GM21515 (cell line): ENCODE measurements around the gene IKZF1.

Source experiments
- ATAC-seq: cut with Tn5 transposase; IDR thresholded peaks from one replicate; pipeline ENCODE4 v1.9.1; 2021; ENCODE audit not compliant: unreplicated experiment

Gene IKZF1

DNA sequence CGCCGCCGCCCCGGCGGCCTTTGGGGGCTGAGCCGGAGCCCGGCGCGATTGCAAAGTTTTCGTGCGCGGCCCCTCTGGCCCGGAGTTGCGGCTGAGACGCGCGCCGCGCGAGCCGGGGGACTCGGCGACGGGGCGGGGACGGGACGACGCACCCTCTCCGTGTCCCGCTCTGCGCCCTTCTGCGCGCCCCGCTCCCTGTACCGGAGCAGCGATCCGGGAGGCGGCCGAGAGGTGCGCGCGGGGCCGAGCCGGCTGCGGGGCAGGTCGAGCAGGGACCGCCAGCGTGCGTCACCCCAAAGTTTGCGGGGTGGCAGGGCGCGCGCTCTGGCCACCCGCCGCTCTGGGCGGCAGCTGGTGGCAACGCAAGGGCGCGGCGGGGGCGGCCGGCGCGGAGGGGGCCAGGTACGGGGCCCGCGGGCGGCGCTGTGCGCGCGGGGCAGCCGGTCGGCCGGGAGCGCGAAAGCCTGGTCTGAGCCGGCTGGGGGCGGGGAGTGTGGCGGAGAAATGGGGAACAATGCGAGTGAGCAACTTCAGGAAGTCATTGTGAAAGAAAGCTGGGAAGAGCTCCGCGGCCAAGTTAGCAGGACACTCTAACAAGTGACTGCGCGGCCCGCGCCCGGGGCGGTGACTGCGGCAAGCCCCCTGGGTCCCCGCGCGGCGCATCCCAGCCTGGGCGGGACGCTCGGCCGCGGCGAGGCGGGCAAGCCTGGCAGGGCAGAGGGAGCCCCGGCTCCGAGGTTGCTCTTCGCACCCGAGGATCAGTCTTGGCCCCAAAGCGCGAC, at the start of gene IKZF1:
Gene IKZF1 (plus strand): TSS at position 588 of the 782 bp plus-strand sequence. CDS start 14,346 bp downstream, outside the sequence.
- ATAC-seq, result peak; percentile 32

DNA sequence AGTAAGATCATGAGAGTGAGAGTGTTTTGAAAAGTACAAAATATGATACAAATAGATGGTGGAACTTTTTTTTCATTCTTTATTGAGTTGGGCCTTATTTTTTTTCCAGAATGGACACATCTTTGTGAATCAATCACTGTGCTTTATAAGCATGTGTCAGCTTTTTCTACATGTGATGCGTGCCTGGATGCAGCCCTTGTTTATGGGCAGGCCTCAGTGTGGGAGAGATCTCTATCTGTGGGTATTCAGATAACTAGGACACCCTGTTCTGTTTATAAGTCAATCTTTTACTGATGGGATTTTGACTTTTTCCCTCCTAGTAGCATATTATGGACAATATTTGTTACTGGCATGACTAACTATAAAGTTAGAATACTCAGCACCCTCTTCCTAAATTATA, 42.9 kb upstream of the IKZF1 start:
- ATAC-seq, result no peak

DNA sequence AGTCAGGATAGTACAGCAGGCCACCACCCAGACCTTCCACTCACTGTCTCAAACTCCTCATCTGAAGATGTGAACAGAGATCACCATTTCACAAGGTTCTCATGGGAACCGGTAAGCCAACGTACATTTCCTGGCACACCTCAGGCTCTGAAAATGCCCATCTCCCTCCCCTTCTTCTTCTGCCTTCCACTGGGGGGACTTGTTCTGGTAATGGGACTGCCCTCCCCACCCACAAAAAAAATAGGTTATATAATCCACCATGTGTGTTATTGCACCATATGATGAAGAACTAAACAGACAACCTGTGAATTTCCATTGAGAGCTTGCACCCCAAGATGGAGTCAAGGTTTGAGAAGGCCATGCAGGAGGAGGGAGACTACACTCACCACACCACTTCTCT, 42.1 kb upstream of the IKZF1 start:
- no peak for ATAC-seq

DNA sequence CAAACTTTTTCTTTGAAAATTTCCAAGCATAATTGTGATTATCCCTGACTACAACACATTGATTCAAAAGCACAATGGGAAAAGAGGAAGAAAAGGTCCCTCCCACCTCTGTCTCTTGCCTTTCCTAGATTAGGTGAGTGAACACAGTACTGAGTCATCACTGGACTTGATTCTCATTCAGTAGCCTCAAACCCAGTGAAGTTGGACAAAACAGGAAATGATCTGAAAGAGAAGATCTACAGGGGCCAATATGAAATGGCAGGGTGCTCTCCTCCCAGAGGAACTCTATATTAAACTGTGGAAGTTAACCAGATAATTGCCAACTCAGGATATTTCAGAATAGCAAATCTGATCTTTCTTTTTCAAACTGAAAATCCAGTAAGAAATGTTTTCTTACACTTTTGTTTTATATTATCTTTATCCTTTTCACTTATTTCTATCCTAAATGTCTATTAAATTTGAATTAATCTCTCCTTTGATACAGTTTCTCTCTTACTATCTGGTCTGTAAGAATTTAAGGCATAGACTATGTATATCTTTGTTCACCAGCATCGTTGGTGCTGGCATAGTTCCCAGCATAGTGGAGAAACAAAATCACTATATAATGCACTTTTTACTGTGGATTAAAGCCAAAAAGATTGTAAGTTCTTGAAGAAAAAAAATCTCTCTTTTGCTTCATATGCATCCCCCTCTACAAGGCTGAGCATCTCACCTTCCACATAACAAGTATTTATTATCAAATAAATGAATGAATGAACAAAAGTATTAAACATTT, 41.4 kb upstream of the IKZF1 start:
- ATAC-seq, result peak; percentile 53

DNA sequence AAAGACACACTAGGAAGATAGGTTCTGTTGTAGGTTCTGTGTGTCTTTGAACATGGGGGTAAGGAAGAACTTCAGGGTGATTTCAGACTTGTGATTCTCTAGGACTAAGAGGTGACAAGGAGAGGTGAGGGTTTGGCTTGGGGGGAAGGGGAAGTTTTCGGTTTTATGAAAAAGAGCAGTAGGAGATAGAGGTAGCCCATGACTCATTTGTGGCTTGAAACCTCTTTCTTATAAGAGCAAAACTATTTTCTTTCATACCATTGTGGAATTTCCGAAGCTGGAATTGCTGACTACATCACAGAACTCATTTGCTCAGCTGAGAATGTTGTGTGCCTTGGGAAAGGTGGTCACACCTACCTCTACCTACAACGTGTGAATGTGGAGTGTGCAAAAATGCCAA, 39.6 kb upstream of the IKZF1 start:
- ATAC-seq, result no peak

DNA sequence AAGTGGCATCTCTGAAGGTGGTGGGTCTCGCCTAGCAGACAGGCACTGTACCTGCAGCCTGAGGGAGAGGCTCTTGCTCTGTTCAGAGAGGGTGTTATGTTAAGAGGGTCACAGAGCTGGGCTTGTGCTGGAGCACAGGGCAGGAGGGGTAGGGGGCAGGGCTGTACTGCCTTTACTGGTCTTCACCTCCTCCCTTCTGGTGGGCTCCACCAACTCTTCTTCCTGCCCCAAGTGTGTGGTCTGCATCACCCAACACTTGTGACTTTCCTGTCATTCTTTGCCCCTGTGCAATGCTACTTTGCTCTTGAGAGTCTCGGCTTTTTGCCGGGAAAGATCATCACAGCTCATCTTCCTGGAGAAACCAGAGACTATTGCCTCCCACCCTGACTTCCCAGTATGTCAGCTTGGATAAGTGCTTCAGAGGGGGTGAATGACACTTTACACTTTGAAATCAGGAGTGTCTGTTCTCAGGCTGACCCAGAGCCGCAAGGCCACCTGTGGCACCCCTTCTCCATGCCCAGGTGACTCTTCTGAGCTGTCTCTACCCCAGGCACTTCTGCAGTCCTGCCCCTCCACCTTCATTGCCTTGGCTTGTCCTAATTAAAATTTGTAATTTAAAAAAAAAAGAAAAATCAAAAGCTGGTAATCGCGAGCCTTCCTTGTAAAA, 38.4 kb upstream of the IKZF1 start:
- no peak for ATAC-seq

DNA sequence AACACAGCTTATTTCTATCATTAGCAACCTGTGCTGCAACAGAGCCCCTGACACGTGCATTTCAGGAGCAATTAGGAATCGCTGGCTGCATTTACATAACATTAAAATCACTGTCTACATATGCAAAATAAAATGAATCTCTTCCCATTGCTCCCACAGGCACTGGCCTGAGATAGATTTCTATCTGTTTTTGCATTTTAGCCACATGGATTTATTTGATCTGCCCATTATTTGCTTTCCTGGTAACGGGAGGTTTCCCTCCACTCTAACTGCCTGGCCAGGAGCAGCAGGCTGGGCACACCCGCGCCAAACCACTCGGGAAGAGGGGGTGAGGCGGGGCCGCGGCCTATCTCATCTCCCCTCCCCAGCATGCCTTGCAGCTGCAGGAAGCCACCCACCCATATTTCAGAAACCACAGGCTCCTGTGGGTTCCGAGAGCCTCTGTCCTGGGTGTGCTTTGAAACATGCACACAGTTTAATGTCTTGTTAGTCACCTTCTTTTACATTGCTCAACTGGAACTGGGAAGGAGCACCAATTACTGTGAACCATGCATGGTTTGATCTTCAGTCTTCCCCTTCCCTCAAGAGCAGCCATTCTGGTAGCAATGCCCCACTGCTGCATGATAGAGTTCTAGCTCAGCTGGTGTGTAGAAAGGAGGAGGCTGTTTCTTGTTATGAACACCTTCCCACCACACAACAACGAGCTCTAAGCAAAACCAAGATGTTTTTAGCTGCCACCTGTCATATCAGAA, 37.7 kb upstream of the IKZF1 start:
- ATAC-seq, result peak; percentile 56

DNA sequence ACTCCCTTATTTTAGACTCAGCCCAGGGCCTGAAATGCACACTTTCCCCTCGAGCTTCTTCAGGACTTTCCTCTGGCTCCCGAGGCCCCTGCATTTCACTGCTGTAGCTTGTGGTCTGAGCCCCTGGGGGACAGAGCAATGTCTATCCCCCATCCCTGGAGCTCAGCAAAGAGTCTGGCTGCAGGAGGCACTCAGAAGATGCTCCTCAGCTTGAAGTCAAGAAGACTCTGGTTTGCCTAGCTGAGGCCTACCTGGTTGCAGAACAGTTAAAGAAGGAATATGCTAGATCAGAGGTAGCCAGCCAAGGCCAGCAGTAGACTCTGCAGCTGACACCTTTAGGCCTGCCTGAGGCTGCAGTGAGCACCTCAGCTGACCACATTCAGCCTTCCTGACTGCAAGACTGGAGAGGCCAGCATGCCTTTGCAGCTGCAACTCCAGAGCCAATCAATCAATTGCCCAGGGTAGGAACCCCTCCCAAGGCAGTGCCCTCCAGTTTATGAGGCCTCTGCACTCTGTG, 36.9 kb upstream of the IKZF1 start:
- no peak for ATAC-seq

DNA sequence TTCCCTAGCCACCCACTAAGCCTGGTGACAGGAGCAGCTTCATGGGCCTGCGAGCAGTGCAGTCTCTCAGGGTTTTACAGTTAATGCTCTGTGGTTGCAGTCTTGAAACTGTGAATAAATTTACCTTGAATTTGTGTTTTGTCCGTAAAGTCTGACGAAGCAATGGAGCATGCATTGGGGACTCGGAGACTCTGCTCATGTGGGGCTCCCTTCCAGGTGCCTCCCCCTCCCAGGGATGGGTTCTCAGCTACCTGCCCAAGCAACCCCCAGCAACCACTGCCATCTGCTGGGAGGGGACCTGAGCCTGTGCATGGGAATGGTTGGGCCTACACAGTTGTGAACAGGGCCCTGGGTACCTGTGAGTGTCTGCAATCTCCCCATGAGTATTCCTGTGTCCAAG, 36.3 kb upstream of the IKZF1 start:
- no peak for ATAC-seq

DNA sequence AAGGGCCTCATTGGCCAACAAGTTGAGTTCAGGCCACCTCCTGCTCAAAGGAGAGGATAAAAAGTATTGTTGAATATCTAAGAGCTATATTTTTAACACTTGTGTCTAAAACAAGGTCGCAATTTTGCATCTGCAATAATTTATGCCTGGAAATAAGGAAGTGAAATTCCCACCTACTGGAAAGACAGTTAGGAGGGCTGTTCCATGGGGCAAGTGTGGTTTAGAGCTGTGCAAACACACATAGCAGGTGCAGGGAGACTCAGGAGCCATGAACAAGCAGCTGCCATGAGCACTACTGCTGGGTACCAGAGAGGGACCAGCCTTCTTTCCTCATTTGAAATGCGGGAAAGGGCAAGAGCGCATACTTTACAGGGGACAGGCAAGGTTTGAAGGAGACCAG, 35.5 kb upstream of the IKZF1 start:
- ATAC-seq, result no peak

DNA sequence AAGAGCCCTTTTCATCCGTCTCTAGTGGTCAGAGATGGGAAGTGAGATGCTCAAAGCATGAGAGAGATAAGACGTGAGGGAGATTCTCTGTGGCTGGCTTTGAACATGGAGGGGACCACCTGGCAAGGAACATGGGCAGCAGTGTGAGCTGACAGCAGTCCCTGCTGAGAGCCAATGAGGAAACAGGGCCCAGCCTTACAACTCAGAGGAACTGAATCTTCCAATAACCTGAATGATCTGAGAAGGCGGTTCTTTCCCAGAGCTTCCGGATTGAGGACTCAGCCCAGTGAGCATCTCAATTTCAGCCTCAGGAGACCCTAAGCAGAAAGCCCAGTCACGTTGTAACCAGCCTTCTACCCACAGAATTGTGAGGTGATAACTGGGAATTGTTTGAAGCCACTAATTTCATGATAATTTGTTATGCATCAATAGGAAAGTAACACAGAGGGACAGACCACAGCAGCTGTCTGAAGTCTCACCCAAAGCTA, 33.9 kb upstream of the IKZF1 start:
- no peak for ATAC-seq

DNA sequence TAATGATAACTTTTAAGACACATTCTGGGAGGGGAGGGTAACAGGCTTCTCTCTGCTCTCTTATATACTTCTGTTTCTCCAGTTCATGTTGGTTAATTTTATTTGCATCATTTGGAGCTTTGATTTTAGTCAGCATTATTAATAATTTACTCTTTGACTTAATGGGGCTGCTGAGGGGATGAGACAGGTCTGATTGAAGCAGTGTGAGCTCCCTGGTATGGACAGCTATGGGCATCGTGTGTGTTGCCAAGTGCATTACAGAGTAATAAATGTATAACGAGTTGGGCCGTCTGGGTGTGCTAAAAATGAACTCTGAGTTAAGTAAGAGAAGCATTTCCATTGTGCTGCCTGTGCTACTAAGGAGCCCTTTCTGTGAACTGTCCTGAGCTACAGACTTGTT, 31.7 kb upstream of the IKZF1 start:
- no peak for ATAC-seq

DNA sequence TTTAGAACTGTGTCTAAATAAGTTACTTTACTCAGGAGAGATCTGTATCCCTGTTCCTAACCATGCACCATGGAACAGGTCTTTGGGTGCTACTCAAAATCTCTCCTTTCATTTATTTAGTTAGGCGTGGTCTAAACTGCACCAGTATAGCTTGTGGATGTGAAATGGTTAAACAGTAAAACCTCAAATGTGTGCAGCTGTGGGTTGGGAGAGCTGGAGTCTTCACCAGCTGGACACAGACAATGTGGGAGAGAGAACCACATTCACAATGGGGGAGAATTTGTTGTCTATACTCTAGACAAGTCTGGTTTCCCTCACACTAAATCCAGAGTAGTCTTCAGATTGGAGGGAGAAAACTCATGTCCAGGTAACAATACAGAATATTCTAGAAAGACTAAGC, 31.2 kb upstream of the IKZF1 start:
- ATAC-seq, result no peak

DNA sequence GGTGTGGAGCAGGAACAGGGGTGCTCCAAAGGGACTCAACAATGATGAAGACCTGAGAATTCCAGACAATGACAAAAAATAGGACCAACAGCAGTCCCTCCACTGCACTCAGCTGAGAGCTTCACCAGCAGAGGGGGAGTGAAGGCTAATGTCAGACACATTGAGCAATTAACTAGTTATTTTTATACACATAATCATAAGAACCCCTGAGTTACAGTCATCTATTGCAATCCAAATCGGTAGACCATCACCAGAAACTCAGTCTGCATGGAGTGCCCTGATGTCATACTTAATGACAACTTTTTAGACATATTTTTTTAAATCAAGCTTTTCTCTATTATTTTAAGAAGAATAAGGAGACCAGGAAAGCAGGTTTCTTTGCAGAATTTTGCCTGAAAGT, 30.6 kb upstream of the IKZF1 start:
- ATAC-seq, result no peak

DNA sequence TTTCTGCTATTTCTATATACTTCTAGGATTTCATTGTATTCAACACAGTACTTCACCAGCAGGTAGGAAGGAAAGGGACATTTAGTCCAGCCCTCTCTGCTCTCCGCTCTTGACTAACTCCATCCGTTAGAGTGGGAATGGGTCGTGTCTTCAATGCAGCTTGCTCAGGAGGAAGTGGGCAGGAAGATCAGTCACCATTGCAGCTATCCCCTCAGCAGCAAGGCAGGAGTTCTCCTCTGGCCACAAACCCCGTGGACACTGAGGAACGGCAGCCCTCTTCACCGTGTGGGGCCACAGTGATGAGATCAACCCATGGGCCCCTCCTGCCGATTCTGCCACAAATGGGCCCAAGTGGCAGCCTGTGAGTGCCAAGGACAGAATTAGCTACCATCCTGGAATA, 30.2 kb upstream of the IKZF1 start:
- ATAC-seq, result no peak

DNA sequence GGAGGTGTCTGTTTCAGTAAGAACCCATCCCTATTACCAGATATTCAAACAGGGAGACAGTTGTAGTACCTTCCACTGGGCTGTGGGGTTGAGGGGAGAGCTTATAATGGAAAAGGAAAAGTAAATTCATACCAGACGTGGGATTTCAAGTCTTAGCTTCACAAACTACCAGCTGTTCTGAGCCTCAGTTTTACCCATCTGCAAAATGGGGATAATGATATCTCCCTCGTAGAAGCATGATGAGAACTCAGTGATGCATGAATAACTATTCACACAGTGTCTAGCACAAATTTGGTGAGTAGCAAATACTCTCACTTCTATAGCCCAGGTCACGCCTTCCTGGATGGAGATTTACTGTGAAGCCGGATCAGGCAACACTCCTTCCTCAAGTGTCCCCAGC, 29.1 kb upstream of the IKZF1 start:
- ATAC-seq, result no peak

DNA sequence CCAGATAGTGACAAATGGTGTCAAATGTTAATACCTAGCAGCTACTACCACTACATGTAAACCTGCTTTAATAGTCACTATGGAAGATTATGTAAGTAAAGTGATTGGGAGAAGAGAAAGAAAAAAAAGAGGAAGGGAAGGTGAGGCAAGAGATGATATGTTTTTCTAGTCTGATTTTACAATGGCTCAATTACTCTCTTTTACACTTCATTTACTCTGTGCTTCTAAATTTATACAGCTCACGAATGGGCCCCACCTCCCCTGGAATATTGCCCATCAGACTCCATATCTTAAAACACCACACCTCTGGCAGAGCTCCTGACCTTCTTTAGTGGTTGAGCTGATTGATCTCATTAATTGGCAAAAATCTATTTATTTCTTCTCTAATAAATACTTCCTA, 28.0 kb upstream of the IKZF1 start:
- no peak for ATAC-seq

DNA sequence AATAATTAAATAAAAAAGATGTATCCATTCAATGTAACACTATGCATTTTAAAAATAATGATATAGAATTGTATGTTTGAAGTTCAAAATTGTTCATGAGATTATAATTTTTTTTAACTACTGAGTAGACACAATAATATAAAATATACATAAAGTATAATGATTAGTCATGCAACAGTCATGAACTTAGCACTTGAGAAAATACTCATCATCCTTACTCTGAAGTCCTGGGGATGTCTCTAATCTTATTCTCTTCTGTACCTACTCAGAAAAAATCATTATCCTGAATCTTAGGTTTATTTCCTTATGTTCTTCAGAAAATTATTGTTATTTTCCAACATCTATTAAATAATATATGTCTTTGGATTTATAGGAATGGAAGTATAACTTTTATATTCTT, 26.4 kb upstream of the IKZF1 start:
- ATAC-seq, result no peak

DNA sequence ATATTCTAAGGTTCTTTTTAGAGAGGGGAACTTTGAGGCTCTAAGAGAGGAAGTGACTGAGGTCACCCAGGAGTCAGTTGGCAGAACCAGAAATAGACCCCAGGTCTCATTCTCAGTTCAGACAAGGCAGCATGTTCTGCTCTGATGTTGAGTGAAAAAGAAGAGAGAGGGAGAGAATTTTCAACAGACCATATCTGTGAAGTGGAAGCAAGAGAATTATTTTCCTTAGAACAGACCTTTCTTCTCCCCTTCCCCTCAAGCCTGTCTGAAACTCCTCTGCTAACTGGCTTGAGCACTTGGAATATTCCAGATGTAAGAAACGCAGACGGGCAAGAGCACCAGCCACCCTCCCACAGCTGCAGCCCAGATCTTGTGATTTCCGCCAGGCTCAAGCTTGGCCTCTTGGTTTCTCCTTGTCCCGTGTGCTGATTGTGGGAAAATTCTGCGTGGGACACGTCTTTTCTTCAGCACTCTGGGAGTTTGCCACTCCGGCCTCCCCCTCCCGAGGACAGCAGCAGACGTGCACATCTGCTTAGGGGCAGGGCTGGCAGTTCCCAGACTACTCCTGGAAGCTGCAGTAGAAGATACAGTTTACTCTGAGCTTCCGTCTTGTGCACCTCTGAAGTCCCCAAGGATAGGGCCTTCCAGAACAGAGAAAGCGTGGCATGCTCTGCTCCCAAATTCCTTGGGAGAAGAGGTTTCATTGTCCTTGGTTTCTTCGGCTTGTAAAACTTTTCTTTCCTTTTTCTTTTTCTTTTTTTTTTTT, 22.7 kb upstream of the IKZF1 start:
- ATAC-seq, result peak; percentile 90
